ENCODE data around the gene TYRP1.

The TYRP1 gene

GRCh38 chr9:12735665-12736064 is 42.5 kb downstream of the TYRP1 start:
- DNase-seq (ENCODE audit: low spot score): no peak

GRCh38 chr9:12737871-12738270 is 44.7 kb downstream of the TYRP1 start:
- DNase-seq (ENCODE audit: low spot score): no peak

GRCh38 chr9:12739014-12739652 is 45.9 kb downstream of the TYRP1 start:
- no peak for DNase-seq (ENCODE audit: low spot score)

GRCh38 chr9:12740845-12741244 is 47.7 kb downstream of the TYRP1 start:
- no peak for DNase-seq (ENCODE audit: low spot score)

- DNase-seq (ENCODE audit: low spot score): no peak
These were observed 54.8 kb downstream of the TYRP1 start for GRCh38 chr9:12748016-12748415.

- DNase-seq (ENCODE audit: low spot score): no peak
These were observed 55.8 kb downstream of the TYRP1 start for GRCh38 chr9:12748954-12749353.

GRCh38 chr9:12753931-12754330 is 60.7 kb downstream of the TYRP1 start:
- DNase-seq (ENCODE audit: low spot score): no peak

GRCh38 chr9:12759761-12760160 is 66.6 kb downstream of the TYRP1 start:
- DNase-seq (ENCODE audit: low spot score): no peak

All from COLO829 (cell line).